Cortex of kidney (tissue), 1 donor: Measurements from ENCODE around the gene PDK4.
A peak's percentile ranks its signal among the peaks of the same experiment; 100 is the strongest.

Source experiments
- DNase-seq: peaks from one replicate; lab custom pipeline; 2025; lab: John Stamatoyannopoulos, UW

Gene PDK4

DNA sequence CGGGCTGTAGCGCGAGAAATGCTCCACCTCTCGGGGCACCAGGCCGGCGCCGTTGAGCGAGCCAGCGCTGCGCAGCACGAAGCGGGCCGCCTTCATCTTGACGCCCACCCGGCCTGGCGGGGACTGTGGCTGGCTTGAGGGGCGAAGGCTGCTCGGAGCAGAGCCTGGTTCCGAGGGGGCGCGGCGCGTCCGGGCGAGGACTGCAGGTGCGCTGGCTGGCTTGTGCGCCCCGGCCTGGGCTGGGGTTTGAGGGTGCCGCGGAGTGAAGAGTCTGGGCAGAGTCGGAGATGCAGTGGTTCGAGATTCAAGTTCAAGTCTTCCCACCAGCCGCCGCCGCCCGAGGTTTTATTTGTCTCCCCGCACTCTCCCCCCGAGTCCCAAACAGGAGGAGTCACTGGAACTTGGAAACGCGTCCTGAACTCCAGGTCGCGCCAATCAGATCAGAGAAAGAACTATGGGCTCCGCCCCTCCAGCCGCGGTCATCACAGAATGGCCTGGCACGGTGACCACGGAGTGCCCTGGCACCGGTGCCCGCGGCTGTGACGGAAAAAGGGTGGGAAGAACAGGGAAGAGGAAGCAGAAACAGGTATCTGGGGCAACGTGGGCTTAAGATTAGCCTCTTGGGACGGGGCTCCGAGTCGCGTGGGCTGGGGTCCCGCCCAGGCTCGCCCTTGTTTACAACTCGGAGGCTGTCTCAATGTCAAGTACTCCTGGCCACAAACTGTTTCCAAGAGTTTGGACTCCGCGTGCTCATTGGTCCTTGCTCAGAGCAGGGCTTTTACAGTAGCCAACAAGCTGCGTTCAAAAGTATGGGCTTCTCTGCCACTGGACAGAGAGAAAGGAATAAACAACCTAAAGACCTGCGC is at the start of gene PDK4:
Gene PDK4, minus strand, starts transcription at position 319 of the 866 bp plus-strand sequence. Its CDS starts 223 bp downstream, at position 96.
- peak; percentile 25 for DNase-seq

DNA sequence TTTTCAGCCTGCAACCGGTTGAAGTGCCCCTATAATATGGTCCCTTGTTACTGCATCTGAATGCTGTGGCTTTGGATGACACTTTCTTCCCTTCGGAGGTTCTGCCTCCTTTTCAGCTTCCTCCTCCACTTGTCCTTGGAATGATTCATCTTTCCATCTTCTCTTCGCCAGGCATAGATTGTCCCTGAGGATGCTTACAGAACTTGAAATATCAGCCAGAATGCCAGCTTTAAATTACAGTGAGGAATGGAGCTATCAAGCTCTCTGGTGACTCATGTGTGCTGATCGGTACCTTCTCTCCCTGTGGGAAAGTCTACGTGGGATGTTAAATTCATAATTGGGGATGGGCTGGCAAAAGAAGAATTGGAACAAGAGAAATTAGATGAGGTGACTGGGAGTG is 45.9 kb upstream of the PDK4 start:
- DNase-seq: no peak

DNA sequence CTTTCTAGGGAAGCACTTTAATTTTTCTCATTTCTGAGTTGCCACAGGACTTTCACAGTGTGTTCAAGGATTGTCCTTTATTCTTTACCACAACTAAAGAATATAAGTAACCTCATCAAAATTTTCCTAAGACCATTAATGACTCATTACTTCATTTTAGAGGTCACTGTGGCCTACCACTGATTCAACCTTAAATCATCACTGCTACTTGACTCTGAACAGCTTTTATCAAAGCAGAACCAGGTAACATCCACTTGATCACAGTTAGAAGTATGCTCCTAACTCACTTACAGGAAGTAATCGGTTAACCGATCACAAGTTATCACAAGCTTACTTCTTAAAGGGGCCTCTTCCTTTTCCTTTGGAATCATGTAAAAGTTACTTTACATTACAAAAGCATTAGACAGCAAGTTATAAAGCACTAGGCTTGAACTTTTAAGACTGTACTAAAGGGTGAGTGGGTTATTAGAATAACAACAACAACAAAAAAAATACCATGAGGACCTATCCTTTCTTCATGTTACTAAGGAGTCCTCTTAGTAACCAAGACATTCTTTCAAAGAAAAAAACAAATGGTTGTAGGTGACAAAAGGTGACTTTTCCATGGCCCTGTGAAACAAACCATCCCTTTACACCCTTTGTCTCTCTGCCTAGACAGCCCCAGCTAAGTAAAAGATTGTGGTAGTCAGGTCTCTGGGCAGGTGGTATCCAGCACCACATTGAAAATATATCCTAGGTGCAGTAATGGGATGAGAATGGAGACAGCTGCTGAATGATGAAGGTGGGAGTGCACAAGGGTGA is 40.0 kb upstream of the PDK4 start:
- DNase-seq: no peak

DNA sequence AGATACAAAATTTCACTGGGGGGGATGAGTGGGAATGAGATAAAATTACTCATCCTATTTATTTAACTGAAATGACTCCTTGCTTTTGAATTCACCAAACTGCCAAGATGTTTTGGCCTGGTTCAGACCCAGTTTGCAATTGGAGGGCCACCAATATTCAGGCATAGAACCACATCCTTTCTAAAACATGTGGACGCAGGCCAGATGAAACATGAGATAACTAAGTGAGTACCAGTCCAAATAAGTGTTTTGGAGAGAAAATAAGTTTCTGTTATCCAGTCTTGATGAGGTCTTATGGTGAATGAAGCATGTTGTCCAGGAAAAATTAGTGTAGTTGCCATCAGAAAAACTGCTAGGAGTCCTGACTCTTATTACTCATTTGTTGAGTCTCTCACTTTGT is 36.3 kb upstream of the PDK4 start:
- DNase-seq: no peak

DNA sequence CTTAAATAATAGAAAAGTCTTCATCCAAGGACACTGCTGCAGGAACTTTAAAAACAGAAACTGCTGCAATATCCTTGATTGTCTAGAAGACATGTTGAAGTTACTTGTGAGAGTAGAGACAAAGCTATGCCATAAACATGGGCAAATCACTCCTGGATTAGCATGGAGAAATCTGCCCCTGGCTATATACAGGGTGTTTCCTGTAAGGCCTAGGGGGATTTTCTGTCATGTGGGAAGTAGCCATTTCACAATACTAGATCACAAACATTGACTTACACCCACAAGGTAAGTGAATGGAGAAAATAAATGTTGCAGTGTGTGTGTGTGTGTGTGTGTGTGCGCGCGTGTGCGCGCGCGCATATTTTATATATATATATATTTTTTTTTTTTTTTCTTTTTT is 35.2 kb upstream of the PDK4 start:
- DNase-seq: no peak

DNA sequence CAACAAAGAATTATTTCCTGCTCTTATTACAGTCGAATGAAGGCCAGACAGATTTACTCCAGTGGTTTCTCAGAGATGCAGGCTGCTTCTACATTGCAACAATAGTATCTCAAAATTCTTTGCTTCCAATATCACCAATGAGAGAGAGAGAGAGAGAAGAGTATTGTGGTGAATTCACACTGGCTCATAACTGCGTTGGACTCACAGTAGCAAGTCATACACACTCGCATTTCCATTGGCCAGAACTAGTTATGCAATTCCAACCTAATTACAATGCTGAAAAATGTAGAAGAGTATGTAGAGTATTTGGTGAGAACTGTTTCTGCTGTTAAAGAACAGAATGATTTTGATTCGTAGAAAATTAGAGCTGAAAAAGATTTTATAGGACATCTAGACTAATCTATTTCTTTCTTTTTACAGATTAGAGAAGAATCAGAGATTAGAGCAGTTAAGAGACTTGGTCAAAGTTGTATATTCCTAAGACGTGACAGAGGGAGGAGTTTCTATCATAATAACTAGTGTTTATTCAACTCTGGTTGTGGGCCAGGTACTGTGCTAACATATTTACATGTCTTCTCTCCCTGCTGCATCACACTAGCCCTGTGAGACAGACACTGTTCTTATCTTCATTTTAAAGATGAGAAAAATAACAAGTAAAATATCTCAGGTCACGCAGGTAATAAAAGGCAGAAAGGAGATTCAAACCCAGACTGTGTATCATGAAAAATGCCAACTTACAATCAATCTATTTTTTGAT is 34.6 kb upstream of the PDK4 start:
- DNase-seq: no peak

DNA sequence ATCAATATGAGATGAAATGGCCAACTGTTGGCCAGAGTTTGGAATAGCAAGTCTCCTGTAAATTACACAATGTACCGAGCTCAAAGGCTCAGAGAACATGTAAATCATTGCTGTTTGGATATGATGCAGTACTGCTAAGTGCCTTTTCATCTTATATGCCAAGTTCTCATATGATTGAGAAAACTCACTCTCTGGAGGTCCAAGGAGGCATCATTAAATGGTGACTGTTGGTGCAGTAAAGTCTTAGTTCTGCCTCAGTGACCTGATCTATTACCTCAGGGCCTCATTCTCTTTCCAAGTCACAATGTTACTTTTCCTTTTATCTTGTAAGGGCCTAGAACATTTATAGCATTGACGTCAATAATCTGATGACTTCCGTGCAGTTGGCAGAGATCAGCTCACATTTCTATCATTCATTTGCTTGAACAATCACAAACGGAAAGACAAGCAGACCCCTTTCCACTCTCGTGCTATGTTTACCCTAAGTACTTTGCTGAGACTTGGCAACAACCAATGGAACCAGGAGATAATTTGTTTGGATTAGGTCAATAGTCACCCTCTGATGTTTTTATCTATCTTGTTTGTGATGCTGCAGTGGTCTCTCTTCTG is 32.6 kb upstream of the PDK4 start:
- DNase-seq: no peak

DNA sequence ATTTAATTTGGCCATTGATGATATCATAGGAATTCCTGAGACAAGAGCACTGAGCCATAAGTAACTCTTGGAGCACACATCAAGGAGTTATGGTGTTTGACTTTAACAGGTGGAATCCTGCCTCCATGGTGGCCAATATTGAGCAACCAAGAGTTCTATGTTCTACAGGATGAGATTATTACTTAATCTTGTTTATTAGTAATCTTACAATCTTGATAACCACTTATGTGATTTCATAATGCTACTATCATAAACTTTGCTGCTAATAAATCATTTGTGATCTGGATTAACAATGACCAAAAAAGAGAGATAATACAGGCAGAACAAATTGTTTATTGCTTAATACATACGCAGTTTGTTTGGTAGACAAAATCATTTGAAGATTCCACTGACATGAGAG is 27.5 kb upstream of the PDK4 start:
- no peak for DNase-seq

DNA sequence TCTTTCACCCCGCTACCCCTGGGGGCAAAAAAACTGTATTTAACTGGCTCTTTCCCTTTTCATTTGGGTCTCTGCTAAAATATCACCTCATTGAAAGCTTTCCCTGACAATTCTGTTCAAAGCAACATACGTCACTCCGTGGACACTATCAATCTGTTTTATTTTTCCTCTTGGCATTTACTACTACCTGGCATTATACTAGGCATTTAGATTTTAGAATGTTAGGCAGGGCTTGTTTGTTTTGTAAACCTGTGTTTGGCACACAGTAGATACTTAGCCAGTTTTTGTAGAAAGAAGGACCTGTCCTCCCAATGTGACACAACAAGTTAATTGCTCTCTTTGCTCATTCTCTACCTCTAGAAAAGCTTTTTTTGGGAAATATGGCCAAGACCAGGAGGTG is 26.5 kb upstream of the PDK4 start:
- DNase-seq: no peak

DNA sequence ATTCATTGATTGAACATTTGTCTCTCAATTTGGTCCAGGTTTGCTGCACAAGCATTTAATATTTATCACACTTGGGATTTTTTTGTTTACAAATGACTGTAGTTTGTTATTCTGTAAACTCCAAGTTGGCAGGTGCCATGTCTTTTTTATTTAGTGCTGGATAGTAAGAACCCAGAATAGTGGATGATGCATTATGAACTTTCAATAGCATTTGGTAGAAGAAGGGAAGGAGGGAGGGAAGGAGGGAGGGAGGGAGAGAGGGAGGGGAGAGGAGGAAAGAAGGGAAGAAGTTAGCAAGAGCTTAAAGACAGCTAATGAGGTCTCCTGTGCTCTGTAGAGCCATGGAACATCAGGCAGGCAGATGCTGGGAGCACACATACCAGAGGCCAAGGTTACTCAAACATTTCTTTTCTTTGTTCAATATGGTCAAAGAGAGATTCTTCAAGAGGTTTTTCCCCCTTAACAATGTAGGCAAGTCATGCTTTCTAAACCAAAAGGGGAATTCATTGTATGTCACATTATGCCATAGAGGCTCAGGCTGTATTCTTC is 25.8 kb upstream of the PDK4 start:
- DNase-seq: no peak

DNA sequence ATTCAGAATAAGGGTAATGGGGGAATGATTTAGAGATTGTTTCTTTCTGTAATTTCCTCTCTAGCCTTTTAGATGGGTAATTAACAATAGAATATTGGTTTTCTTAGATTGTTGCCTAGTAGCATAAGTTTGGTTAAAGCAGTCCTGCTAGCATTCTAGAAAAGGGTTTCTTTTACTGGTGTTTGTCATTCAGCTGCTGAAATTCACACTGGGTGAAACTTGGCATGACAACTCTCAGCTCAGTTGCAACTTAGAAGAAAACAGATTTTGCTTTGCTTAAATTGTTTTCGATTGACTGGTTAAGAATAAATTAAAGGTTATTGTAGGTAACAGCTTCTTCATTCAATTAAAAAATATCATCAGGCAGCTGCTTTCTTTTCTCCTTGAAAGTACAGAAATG is 25.1 kb upstream of the PDK4 start:
- DNase-seq: no peak

DNA sequence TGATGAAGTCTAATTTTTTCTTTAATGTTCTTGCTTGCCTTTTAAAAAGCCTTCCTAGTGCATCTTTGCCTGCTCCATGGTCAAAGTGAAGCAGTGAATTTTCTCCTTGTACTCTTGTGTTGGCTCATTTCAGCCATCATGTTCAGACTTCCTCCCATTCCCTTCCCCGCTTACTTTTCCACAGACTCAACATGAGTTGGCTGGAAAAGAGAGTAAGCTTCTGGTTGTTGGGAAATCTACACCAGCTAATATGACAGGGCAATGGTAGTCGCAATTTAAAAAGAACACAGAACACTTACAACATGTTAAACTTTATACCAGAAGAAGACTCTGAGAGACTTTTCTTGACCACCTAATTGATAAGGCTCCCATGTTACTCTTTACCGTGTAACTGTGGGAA is 24.3 kb upstream of the PDK4 start:
- DNase-seq: no peak

DNA sequence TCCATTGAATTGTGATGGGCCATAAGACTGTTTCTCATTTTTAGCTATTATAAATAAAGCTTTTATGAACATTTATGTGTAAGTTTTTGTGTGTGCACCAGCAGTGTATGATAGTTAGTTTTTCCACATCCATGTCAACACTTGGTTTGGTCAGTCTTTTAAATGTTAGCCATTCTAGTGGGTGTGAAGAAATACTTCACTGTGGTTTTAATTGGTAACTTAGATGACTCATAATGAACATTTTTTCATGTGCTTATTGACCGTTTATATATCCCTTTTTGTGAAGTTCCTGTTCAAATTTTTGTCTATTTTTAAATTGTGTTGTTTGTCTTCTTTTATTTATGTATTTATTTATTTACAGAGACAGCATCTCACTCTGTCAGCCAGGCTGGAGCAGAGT is 23.6 kb upstream of the PDK4 start:
- no peak for DNase-seq

DNA sequence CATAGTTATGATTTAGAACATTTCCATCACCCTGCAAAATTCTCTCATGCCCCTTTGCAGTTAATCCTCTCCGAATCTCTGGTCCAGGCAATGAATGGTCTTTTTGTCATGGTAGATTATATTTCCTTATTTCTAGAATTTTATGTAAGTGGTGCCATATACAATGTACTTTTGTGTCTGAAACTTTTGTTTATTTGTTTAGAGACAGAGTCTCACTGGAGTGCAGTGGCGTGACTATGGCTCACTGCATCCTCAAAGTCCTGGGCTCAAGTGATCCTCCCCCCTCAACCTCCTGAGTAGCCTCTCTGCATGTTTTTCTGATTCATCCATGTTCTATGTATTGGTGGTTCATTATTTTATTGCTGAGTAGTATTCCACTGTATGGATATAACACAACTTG is 23.2 kb upstream of the PDK4 start:
- no peak for DNase-seq

DNA sequence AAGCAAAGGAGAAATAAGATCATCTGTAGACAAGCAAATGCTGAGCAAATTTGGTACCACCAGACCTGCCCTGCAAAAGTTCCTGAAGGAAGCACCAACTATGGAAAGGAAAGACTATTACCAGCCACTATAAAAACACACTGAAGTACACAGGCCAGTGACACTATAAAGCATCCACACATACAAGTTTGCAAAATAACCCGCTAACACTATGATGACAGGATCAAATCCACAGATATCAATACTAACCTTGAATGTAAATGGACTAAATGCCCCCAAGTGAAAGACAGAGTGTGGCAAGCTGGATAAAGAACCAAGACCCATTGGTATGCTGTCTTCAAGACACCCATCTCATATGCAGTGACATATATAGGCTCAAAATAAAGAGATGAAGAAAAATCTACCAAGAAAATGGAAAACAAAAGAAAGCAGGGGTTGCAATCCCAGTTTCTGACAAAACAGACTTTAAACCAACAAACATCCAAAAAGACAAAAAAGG is 18.2 kb upstream of the PDK4 start:
- no peak for DNase-seq

DNA sequence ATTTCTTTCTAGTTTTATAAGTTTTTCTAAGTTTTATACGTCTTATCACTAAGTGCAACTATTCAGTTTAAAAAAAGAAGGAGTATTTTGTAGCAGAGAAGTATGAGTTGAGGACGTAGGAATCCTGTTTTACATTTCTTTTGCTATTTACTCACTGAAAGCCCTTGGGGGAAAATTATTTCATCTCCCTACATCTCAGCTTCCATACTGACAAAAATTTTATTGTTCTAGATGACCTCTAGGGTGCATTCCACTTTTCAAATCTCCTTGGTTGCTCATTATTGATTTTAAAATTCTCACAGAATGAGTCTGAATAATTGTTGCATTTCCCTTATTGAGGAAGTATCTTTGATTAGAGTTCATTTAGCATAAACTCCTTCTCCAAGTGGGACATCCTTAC is 14.9 kb upstream of the PDK4 start:
- DNase-seq: no peak

DNA sequence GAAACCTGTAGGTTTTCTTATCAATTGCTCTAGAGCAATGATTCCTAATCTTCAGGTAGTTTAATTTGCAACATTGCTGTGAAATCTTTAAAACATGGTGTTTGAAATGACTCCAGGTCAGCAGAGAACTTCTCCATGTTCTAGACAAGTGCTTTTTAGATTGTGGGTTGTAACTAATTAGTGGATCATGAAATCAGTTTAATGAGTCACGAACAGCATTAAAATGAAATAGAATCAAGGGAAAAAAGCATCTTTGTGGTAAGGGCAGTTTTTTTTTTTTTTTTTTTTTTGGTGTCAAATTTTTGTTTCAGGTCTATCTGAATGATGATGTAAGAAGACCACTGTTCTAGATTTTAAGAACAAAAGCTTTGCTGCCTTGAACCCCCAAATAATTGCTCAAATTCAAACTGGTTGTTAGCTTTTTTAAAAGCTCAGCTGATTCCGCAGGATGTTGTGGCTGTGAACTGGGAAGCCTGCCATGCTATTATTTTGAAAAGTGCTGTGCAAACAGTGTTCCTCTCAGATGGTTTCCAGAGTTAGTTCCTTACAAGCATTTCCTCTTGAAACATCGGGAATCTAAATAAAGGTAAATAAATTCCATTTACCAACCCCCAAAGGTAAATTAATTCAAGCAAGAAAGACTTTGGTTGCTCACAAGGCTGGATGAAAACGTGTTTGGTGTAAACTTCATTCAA is 13.1 kb upstream of the PDK4 start:
- no peak for DNase-seq

DNA sequence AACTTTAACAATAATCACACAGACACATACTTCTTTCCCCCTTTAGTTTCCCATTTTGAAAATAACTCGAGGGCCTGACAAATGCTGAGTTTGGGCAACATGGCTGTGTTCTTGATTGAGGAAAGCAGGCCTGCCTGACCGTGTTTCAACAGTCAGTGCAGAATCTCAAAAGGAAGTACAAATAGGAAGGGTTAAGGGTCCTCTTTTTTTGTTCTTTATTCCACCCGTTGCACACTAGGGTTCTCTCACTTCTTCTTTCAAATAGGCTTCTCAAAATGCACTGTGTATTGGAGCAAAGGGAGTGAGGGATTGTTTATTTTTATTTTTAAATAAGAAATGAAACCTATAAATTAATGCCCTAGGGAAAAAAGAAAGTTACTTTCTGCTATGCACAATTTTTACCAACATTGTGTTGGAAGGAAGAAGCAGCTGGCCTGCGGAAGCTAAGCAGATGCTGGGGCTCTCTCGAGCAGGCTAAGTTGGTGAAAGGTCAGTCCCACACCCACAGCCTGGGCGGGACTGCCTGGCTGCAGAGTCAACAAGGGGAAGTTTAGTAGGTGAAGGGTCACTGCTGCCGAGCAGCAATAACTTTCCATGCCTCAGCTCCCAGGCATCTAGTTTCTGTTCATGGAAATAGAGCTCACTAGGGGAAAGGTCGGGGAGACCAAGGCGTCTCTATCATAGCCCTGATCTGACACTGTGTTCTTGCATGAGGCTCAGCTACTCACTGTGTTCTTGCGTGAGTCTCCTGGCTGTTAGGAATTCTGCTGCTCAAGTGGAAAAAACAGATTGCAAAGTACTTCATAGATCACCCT is 12.2 kb upstream of the PDK4 start:
- DNase-seq: no peak

DNA sequence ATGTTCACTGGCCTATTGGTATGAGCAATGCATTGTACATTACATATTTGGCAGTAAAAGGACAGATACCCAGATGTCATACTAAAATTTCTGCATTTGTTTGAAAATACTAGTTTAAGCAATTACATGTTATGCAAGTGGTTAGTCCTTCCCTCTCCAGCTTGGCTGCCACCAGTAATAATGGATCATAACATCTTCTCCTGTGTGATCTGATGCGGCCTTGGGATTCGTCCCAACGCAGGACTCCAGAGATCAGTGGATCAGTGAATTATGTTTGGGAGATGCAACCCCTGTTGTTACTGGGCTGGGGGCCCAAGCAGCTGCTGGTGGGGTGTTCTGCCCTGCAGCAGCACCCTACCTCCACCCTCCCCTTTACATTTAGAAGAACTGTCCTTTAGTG is 11.2 kb upstream of the PDK4 start:
- DNase-seq: no peak

DNA sequence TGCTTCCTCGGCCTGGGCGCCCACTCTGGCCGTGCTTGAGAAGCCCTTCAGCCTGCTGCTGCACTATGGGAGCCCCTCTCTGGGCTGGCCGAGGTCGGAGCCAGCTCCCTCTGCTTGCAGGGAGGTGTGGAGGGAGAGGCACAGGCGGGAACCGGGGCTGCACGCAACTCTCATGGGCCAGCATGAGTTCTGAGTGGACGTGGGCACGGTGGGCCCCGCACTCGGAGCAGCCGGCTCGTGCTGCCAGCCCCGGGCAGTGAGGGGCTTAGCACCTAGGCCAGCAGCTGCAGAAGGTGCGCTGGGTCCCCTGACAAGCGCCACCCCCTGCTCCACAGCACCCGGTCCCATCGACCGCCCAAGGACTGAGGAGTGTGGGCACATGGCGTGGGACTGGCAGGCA is 9.0 kb upstream of the PDK4 start:
- DNase-seq: no peak
